HepG2 (cell line): ENCODE data around the gene DGKB. TPM values are rescaled to one million over a fixed set of nuclear protein-coding genes. Genes with fewer than 3 reads are reported as not detected.

Experiments used
- ATAC-seq: fragments of 200-7000 bp; cut with Tn5 transposase; 3 replicates; pipeline ENCODE4 v1.9.1; 2020; ENCODE audit warnings: mild to moderate bottlenecking, moderate library complexity
- BruUV-seq: library from RNA; stranded (reverse); fragments of 400-500 nt; replicated peaks from 2 replicates; lab custom pipeline; 2021; lab: Mats Ljungman, UMichigan
- CTCF ChIA-PET: fragments of 300-600 bp; formaldehyde crosslinking; extraction: SDS; loops from one replicate; lab custom pipeline; 2021; ENCODE audit warnings: low total read pairs, inconsistent platforms, low intra/inter-chr PET ratio; lab: Yijun Ruan, JAX
- POLR2A ChIA-PET: fragments of 350-600 bp; sonication (Branson Sonifier 250); formaldehyde crosslinking; loops from one replicate; lab custom pipeline; 2020; ENCODE audit warnings: antibody characterized with exemption, inconsistent platforms; lab: Yijun Ruan, JAX
- DNase-seq: peaks from one replicate; pipeline ENCODE4 v3.0.0-alpha.2; 2015; ENCODE audit warnings: low spot score
- FAIRE-seq: peaks from 3 replicates; lab custom pipeline; 2011; peaks lifted over from hg19 to GRCh38; lab: Jason Lieb, UNC
- H2AFZ ChIP-seq: one replicate; pipeline ENCODE4 v1.6.1; 2011; ENCODE audit warnings: low read length, inconsistent platforms
- H3K27ac ChIP-seq: fragments of 300-600 bp; 3 replicates; pipeline ENCODE4 v1.8.0; 2011; ENCODE audit warnings: mixed run types, mild to moderate bottlenecking, mixed read lengths, low read length, inconsistent platforms; ENCODE audit not compliant: insufficient read depth; ENCODE audit errors: extremely low read length
- H3K27me3 ChIP-seq, 2 experiments: fragments of 200-600 bp in 1 of 2; 2 replicates in 1 of 2; 3 replicates in 1 of 2; pipeline versions ENCODE4 v1.6.0 to v1.8.0; 2011; ENCODE audit warnings: low read length in 2 of 2, mild to moderate bottlenecking in 2 of 2, moderate library complexity in 2 of 2, inconsistent platforms in 1 of 2; ENCODE audit not compliant: insufficient read depth in 2 of 2, control insufficient read depth in 1 of 2
- H3K36me3 ChIP-seq, 2 experiments: fragments of 200-600 bp in 1 of 2; replicated peaks in 1 of 2; 2 replicates in 1 of 2; 3 replicates in 1 of 2; pipeline versions ENCODE4 v1.5.1 to v1.8.0; 2011; ENCODE audit warnings: low read length in 2 of 2, inconsistent platforms in 1 of 2; ENCODE audit not compliant: insufficient read depth in 2 of 2, control insufficient read depth in 1 of 2
- H3K4me1 ChIP-seq: 2 replicates; pipeline ENCODE4 v1.5.1; 2012; ENCODE audit warnings: low read length, inconsistent platforms; ENCODE audit not compliant: insufficient read depth
- H3K4me2 ChIP-seq: 2 replicates; pipeline ENCODE4 v1.6.0; 2011; ENCODE audit warnings: low read depth, low read length, inconsistent platforms
- H3K4me3 ChIP-seq, 3 experiments: fragments of 200-600 bp in 1 of 3; sonication (generic), shearing (Covaris generic) in 1 of 3; replicated peaks in 1 of 3; 2 replicates each; pipeline ENCODE4 v1.5.1; 2011 to 2016; ENCODE audit warnings: low read length in 3 of 3, inconsistent platforms in 2 of 3, low read depth in 2 of 3, mild to moderate bottlenecking in 2 of 3, control low read depth in 1 of 3, mixed read lengths in 1 of 3; ENCODE audit not compliant: insufficient read depth in 1 of 3
- H3K79me2 ChIP-seq: one replicate; pipeline ENCODE4 v1.6.1; 2011; ENCODE audit warnings: low read length, inconsistent platforms; ENCODE audit not compliant: insufficient read depth
- H3K9ac ChIP-seq: 2 replicates; pipeline ENCODE4 v1.6.0; 2011; ENCODE audit warnings: mild to moderate bottlenecking, low read depth, low read length, inconsistent platforms; ENCODE audit not compliant: insufficient read depth
- H3K9me3 ChIP-seq: 2 replicates; pipeline ENCODE4 v1.5.1; 2012; ENCODE audit warnings: mild to moderate bottlenecking, low read length
- H4K20me1 ChIP-seq: 2 replicates; pipeline ENCODE4 v1.6.0; 2011; ENCODE audit warnings: inconsistent platforms, mild to moderate bottlenecking, low read length, moderate library complexity; ENCODE audit not compliant: insufficient read depth
- CBX1 ChIP-seq: IDR thresholded peaks from one replicate; pipeline ENCODE4 v1.6.1; 2016; ENCODE audit warnings: antibody characterized with exemption, low read depth
- HNF4A ChIP-seq: sonication (generic); formaldehyde crosslinking; IDR thresholded peaks from 2 replicates; pipeline ENCODE4 v1.4.0; 2020; ENCODE audit warnings: missing genetic modification reagents
- LCORL ChIP-seq, 2 experiments: fragments of 450-650 bp in 1 of 2; sonication (generic) in 1 of 2; formaldehyde crosslinking in 1 of 2; IDR thresholded peaks; 2 replicates each; pipeline versions ENCODE4 v1.5.0 to v1.6.1; 2017 to 2020; ENCODE audit warnings: antibody characterized with exemption in 1 of 2, missing genetic modification reagents in 1 of 2
- MIER3 ChIP-seq: IDR thresholded peaks from 2 replicates; pipeline ENCODE4 v1.6.1; 2016; ENCODE audit warnings: missing compliant biosample characterization, borderline replicate concordance
- TEAD3 ChIP-seq: optimal IDR thresholded peaks from 2 replicates; pipeline ENCODE3; 2016; ENCODE audit warnings: borderline replicate concordance
- ZNF10 ChIP-seq: sonication (generic); formaldehyde crosslinking; IDR thresholded peaks from 2 replicates; pipeline ENCODE4 v1.4.0; 2020; ENCODE audit warnings: mild to moderate bottlenecking, low read depth, missing genetic modification reagents, borderline replicate concordance
- ZNF235 ChIP-seq: sonication (generic); formaldehyde crosslinking; IDR thresholded peaks from 2 replicates; pipeline ENCODE4 v1.8.1; 2023; ENCODE audit warnings: mild to moderate bottlenecking, missing genetic modification reagents, borderline replicate concordance
- ZNF720 ChIP-seq: sonication (generic); formaldehyde crosslinking; IDR thresholded peaks from 2 replicates; pipeline ENCODE4 v1.4.0; 2020; ENCODE audit warnings: missing genetic modification reagents
- WGBS: methylation state at CpG from one replicate; pipeline ENCODE4 v1.1.6; 2017; ENCODE audit warnings: low lambda C conversion rate; 5-methylcytosine and 5-hydroxymethylcytosine counted together
- in situ Hi-C: cut with HindIII; loops from 2 replicates; pipeline ENCODE4 v1.10.0; 2017; ENCODE audit warnings: low pct_unique_long_range_greater_than_20kb; ENCODE audit not compliant: extremely low pct_ligation_motif_present
- intact Hi-C: fragments of 100-400 bp; cut with micrococcal nuclease; formaldehyde crosslinking; loops from one replicate; pipeline ENCODE4 v1.10.0; 2022; ENCODE audit not compliant: unreplicated experiment
- polyA plus RNA-seq, 8 experiments: library from polyadenylated mRNA; depleted of rRNA in 3 of 8; stranded (reverse) in 7 of 8; unstranded in 1 of 8; fragments of >200 nt; fragmentation: Illumina TruSeq in 4 of 8; extraction: Trizol in 4 of 8; gene quantifications; 2 replicates each; pipeline versions ENCODE4 v1.2.1 to v1.2.3, GENCODE V29; 2011 to 2016; ENCODE audit warnings: low read depth in 4 of 8, missing spikeins in 1 of 8, mixed read lengths in 1 of 8; ENCODE audit not compliant: insufficient read depth in 1 of 8
- total RNA-seq, 5 experiments: library from RNA; depleted of rRNA; stranded (reverse); fragments of >200 nt; fragmentation: Illumina TruSeq; extraction: Trizol; gene quantifications; 2 replicates each; pipeline ENCODE4 v1.2.3, GENCODE V29; 2016; ENCODE audit warnings: low read depth in 1 of 5
- TF ChIP-seq, protein P1 (sequence below): sonication (generic); formaldehyde crosslinking; IDR thresholded peaks from 2 replicates; pipeline ENCODE4 v1.5.0; 2020; ENCODE audit warnings: mild to moderate bottlenecking, missing genetic modification reagents
- TF ChIP-seq, protein P2 (sequence below): sonication (generic); formaldehyde crosslinking; conservative IDR thresholded peaks from 2 replicates; pipeline ENCODE4 v1.4.0; 2020; ENCODE audit warnings: missing genetic modification reagents
- TF ChIP-seq, protein P3 (sequence below): sonication (generic); formaldehyde crosslinking; IDR thresholded peaks from 2 replicates; pipeline ENCODE4 v1.5.0; 2020; ENCODE audit warnings: mild to moderate bottlenecking, missing genetic modification reagents

Gene DGKB
- total and polyA plus RNA-seq, 2 of the 13 experiments (the other 11 are each of a cell fraction or from before 2014, with no cell fraction given): not detected

DNA sequence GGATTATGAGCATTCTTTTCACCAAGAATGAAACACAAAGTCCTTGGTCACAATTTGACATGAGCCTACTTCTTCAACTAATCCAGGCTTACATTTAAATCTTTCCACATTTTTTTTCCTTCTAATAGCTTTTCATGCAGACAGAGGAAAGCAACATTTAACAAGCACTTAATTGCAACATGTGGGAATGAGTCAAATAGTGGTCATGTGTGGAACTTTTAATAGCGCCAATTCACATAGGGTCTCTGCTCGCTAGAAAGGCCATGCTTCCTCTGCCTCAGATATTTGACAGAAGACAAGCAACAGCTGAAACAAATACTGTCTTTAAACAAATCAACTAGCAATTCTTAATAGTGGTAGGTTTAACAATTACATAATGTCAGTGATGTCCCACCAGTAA lies 627.2 kb downstream of the DGKB start (continued):
- TF ChIP-seq TEAD3: no peak

DNA sequence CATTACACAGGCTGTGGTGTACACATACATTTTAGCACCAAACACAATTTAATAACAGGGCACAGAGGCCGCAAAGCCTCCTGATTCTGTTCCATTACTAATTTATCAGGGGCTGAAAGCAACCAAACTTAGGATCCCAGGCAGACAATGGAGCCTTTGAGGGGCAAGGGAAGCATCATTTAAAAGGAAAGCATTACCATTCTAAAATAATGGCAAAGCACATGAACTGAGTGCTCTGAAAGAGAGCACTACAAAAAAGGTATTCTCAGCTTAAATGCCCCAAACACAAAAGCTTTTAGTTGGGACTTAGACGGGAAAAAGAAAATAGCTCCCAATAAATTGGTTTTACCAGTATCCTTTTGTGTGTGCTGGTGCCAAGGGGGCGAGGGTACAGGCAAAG lies 631.1 kb downstream of the DGKB start:
- Histone ChIP-seq H2AFZ (no peak overlapping the region), H3K4me2 (no peak overlapping the region), H3K79me2 (no peaks in the 10 kb centered on the region), H3K4me3 (no peak overlapping the region), H3K27me3 (no peaks in the 10 kb centered on the region), H3K9ac (no peak overlapping the region), H3K27ac (no peak overlapping the region), H3K36me3 (no peaks in the 10 kb centered on the region), H3K9me3 (peaks cover 88% of the 10 kb centered on the region), H4K20me1 (no peaks in the 10 kb centered on the region), H3K4me1 (no peaks in the 10 kb centered on the region)
- in situ Hi-C loops (no loop called here), intact Hi-C loops (no loop called here)
- no peak for DNase-seq
- ChIA-PET CTCF (no interaction called here), POLR2A (no interaction called here)
- 23% methylated on average over 3 of the region's 3 CpGs for WGBS
- FAIRE-seq: no peak
- no peak for ATAC-seq
- BruUV-seq: no TSS peak
- no peak for TF ChIP-seq HNF4A (CRISPR knock-in tag)
- TF ChIP-seq, protein P1, sequence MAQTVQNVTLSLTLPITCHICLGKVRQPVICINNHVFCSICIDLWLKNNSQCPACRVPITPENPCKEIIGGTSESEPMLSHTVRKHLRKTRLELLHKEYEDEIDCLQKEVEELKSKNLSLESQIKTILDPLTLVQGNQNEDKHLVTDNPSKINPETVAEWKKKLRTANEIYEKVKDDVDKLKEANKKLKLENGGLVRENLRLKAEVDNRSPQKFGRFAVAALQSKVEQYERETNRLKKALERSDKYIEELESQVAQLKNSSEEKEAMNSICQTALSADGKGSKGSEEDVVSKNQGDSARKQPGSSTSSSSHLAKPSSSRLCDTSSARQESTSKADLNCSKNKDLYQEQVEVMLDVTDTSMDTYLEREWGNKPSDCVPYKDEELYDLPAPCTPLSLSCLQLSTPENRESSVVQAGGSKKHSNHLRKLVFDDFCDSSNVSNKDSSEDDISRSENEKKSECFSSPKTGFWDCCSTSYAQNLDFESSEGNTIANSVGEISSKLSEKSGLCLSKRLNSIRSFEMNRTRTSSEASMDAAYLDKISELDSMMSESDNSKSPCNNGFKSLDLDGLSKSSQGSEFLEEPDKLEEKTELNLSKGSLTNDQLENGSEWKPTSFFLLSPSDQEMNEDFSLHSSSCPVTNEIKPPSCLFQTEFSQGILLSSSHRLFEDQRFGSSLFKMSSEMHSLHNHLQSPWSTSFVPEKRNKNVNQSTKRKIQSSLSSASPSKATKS (CRISPR knock-in tag): no peak
- no peak for TF ChIP-seq CBX1
- TF ChIP-seq ZNF720 (CRISPR knock-in tag): no peak
- TF ChIP-seq ZNF10: no peak

DNA sequence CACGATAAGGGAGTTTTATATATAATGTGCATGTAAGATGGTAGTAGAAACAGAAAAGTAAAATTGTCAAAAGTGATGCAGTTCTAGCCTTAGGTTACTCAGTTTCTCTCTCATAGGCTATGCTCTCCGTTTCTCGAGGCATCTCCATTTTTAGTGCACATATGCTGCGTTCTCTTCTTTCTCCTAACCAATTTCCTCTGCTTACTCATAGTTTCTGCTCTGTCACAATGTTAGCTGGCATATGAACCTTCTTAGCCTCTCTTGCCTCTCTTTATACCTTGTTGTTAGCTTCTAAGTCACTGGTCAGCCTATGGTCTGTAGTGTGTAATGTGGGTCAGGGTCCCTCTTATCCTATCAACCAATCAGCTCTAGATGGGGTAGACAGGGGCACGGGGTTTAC lies 632.5 kb downstream of the DGKB start:
- POLR2A ChIA-PET: no interaction called here
- Histone ChIP-seq H4K20me1 (no peaks in the 10 kb centered on the region), H3K27me3 (no peaks in the 10 kb centered on the region), H3K79me2 (no peaks in the 10 kb centered on the region), H3K4me3 (no peak overlapping the region), H3K9ac (no peak overlapping the region), H2AFZ (no peak overlapping the region), H3K4me1 (no peaks in the 10 kb centered on the region), H3K4me2 (no peak overlapping the region), H3K36me3 (no peaks in the 10 kb centered on the region), H3K27ac (no peak overlapping the region), H3K9me3 (peaks cover 85% of the 10 kb centered on the region)
- TF ChIP-seq LCORL (IDR thresholded peaks at IDR 0.05) (no peak), LCORL (CRISPR knock-in tag; IDR thresholded peaks at IDR 0.05) (no peak), MIER3 (CRISPR knock-in tag) (no peak), ZNF235 (CRISPR knock-in tag) (no peak)
- TF ChIP-seq, protein P2, sequence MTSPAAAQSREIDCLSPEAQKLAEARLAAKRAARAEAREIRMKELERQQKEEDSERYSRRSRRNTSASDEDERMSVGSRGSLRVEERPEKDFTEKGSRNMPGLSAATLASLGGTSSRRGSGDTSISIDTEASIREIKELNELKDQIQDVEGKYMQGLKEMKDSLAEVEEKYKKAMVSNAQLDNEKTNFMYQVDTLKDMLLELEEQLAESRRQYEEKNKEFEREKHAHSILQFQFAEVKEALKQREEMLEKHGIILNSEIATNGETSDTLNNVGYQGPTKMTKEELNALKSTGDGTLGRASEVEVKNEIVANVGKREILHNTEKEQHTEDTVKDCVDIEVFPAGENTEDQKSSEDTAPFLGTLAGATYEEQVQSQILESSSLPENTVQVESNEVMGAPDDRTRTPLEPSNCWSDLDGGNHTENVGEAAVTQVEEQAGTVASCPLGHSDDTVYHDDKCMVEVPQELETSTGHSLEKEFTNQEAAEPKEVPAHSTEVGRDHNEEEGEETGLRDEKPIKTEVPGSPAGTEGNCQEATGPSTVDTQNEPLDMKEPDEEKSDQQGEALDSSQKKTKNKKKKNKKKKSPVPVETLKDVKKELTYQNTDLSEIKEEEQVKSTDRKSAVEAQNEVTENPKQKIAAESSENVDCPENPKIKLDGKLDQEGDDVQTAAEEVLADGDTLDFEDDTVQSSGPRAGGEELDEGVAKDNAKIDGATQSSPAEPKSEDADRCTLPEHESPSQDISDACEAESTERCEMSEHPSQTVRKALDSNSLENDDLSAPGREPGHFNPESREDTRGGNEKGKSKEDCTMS (CRISPR knock-in tag): no peak
- TF ChIP-seq, protein P3, sequence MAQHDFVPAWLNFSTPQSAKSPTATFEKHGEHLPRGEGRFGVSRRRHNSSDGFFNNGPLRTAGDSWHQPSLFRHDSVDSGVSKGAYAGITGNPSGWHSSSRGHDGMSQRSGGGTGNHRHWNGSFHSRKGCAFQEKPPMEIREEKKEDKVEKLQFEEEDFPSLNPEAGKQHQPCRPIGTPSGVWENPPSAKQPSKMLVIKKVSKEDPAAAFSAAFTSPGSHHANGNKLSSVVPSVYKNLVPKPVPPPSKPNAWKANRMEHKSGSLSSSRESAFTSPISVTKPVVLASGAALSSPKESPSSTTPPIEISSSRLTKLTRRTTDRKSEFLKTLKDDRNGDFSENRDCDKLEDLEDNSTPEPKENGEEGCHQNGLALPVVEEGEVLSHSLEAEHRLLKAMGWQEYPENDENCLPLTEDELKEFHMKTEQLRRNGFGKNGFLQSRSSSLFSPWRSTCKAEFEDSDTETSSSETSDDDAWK (CRISPR knock-in tag): no peak
- no TSS peak for BruUV-seq
- DNase-seq (no peak), ATAC-seq (no peak), FAIRE-seq (no peak)
- in situ Hi-C loops (no loop called here), intact Hi-C loops (no loop called here)
- CTCF ChIA-PET: no interaction called here
- 8% methylated on average over 5 of the region's 5 CpGs for WGBS
